Smooth muscle cell (in vitro differentiated cells): ENCODE data around the gene PTPRN2. TPM values are rescaled to one million over a fixed set of nuclear protein-coding genes. Genes with fewer than 3 reads are reported as not detected.

Source experiments
- DNase-seq: peaks from one replicate; lab custom pipeline; 2025; ENCODE audit not compliant: unreplicated experiment; lab: John Stamatoyannopoulos, UW
- H2AFZ ChIP-seq: fragments of 200-600 bp; sonication (generic); 2 replicates; pipeline ENCODE4 v1.6.0; 2016; ENCODE audit warnings: antibody characterized with exemption, low read depth, mild to moderate bottlenecking
- H3F3A ChIP-seq: fragments of 200-600 bp; sonication (generic); 2 replicates; pipeline ENCODE4 v1.6.0; 2017; ENCODE audit warnings: antibody characterized with exemption, low read depth
- H3K27ac ChIP-seq: fragments of 200-600 bp; sonication (generic); 2 replicates; pipeline ENCODE4 v1.5.1; 2016; ENCODE audit warnings: low read depth, mild to moderate bottlenecking
- H3K27me3 ChIP-seq: fragments of 200-600 bp; sonication (generic); 2 replicates; pipeline ENCODE4 v1.6.1; 2016; ENCODE audit warnings: low read depth, mild to moderate bottlenecking
- H3K36me3 ChIP-seq: fragments of 200-600 bp; sonication (generic); 2 replicates; pipeline ENCODE4 v1.5.1; 2016; ENCODE audit warnings: low read depth
- H3K4me1 ChIP-seq: fragments of 200-600 bp; sonication (generic); 2 replicates; pipeline ENCODE4 v1.5.1; 2016; ENCODE audit warnings: low read depth
- H3K4me2 ChIP-seq: fragments of 200-600 bp; sonication (generic); 2 replicates; pipeline ENCODE4 v1.6.0; 2016; ENCODE audit warnings: mild to moderate bottlenecking
- H3K4me3 ChIP-seq: fragments of 200-600 bp; sonication (generic); 2 replicates; pipeline ENCODE4 v1.5.1; 2016; ENCODE audit warnings: mild to moderate bottlenecking
- H3K79me2 ChIP-seq: fragments of 200-600 bp; sonication (generic); 2 replicates; pipeline ENCODE4 v1.6.0; 2016; ENCODE audit warnings: low read depth, mild to moderate bottlenecking
- H3K9ac ChIP-seq: fragments of 200-600 bp; sonication (generic); 2 replicates; pipeline ENCODE4 v1.6.0; 2016; ENCODE audit warnings: low read depth
- H3K9me3 ChIP-seq: fragments of 200-600 bp; sonication (generic); replicated peaks from 2 replicates; pipeline ENCODE4 v1.5.1; 2016; ENCODE audit warnings: low read depth
- H4K20me1 ChIP-seq: fragments of 200-600 bp; sonication (generic); 2 replicates; pipeline ENCODE4 v1.6.0; 2016; ENCODE audit warnings: low read depth
- CTCF ChIP-seq: fragments of 200-600 bp; sonication (generic); IDR thresholded peaks from 2 replicates; pipeline ENCODE4 v1.5.1; 2017; ENCODE audit warnings: borderline replicate concordance, mild to moderate bottlenecking, antibody characterized with exemption; ENCODE audit not compliant: insufficient read depth, poor library complexity, severe bottlenecking
- WGBS: methylation state at CpG from one replicate; pipeline ENCODE4 v1.1.7; 2016; ENCODE audit warnings: low lambda C conversion rate; 5-methylcytosine and 5-hydroxymethylcytosine counted together
- polyA plus RNA-seq: library from polyadenylated mRNA; unstranded; fragments of >200 nt; fragmentation: Nextera tagmentation; extraction: Ambion mirVana; gene quantifications from 2 replicates; pipeline ENCODE4 v1.2.1, GENCODE V29; 2016
- total RNA-seq: library from RNA; depleted of rRNA; stranded (reverse); fragments of >200 nt; gene quantifications from 2 replicates; pipeline ENCODE4 v1.2.3, GENCODE V29; 2014

PTPRN2 gene
- total and polyA plus RNA-seq, 2 experiments from 2014 or later = 0.09 to 0.87 TPM

GRCh38 chr7:158291998-158292397 is 295.6 kb downstream of the PTPRN2 start:
- H3K79me2 ChIP-seq = no peaks in the 10 kb centered on the region
- no peak overlapping the region for H3K4me2 ChIP-seq
- H3K9ac ChIP-seq = no peak overlapping the region
- no peaks in the 10 kb centered on the region for H3K36me3 ChIP-seq
- no peak for DNase-seq
- H3K27ac ChIP-seq = no peak overlapping the region
- peaks cover 17% of the 10 kb centered on the region for H3K9me3 ChIP-seq
- H4K20me1 ChIP-seq = no peaks in the 10 kb centered on the region
- TF ChIP-seq CTCF = no peak
- H2AFZ ChIP-seq = no peak overlapping the region
- peaks cover 9% of the 10 kb centered on the region for H3K4me1 ChIP-seq
- H3F3A ChIP-seq = no peaks in the 10 kb centered on the region
- no peak overlapping the region for H3K4me3 ChIP-seq
- 66% methylated on average over 4 of the region's 4 CpGs for WGBS
- H3K27me3 ChIP-seq = no peaks in the 10 kb centered on the region

GRCh38 chr7:158289761-158290523 is 297.7 kb downstream of the PTPRN2 start:
- no peak overlapping the region for H3K9ac ChIP-seq
- peaks cover 17% of the 10 kb centered on the region for H3K9me3 ChIP-seq
- H3K4me1 ChIP-seq = peaks cover 9% of the 10 kb centered on the region
- no peaks in the 10 kb centered on the region for H3K27me3 ChIP-seq
- H3K36me3 ChIP-seq = no peaks in the 10 kb centered on the region
- no peaks in the 10 kb centered on the region for H3F3A ChIP-seq
- H3K4me2 ChIP-seq = no peak overlapping the region
- H3K4me3 ChIP-seq = no peak overlapping the region
- H3K27ac ChIP-seq = no peak overlapping the region
- 90% methylated on average over 5 of the region's 5 CpGs for WGBS
- no peaks in the 10 kb centered on the region for H3K79me2 ChIP-seq
- TF ChIP-seq CTCF = no peak
- no peak for DNase-seq
- H2AFZ ChIP-seq = no peak overlapping the region
- no peaks in the 10 kb centered on the region for H4K20me1 ChIP-seq

- Histone ChIP-seq H2AFZ (no peak overlapping the region), H3K9ac (no peak overlapping the region), H3K27me3 (no peaks in the 10 kb centered on the region)
Measured at GRCh38 chr7:158289231-158289630, 298.4 kb downstream of the PTPRN2 start.

More at GRCh38 chr7:158289231-158289630, 298.4 kb downstream of the PTPRN2 start:
- Histone ChIP-seq H3K79me2 (no peaks in the 10 kb centered on the region), H3K36me3 (no peaks in the 10 kb centered on the region), H3K4me3 (no peak overlapping the region), H3K9me3 (peaks cover 17% of the 10 kb centered on the region), H3K27ac (no peak overlapping the region), H4K20me1 (no peaks in the 10 kb centered on the region), H3K4me1 (peaks cover 9% of the 10 kb centered on the region), H3F3A (no peaks in the 10 kb centered on the region), H3K4me2 (no peak overlapping the region)
- DNase-seq = no peak
- no peak for TF ChIP-seq CTCF
- WGBS = 97% methylated on average over 2 of the region's 2 CpGs
